ENCODE data around the gene KRT222.

Gene KRT222

GRCh38 chr17:40615841-40616476 is 49.0 kb downstream of the KRT222 start:
- DNase-seq (ENCODE audit: low read depth in 1 of 2, low spot score in 1 of 2): no peak

DNA sequence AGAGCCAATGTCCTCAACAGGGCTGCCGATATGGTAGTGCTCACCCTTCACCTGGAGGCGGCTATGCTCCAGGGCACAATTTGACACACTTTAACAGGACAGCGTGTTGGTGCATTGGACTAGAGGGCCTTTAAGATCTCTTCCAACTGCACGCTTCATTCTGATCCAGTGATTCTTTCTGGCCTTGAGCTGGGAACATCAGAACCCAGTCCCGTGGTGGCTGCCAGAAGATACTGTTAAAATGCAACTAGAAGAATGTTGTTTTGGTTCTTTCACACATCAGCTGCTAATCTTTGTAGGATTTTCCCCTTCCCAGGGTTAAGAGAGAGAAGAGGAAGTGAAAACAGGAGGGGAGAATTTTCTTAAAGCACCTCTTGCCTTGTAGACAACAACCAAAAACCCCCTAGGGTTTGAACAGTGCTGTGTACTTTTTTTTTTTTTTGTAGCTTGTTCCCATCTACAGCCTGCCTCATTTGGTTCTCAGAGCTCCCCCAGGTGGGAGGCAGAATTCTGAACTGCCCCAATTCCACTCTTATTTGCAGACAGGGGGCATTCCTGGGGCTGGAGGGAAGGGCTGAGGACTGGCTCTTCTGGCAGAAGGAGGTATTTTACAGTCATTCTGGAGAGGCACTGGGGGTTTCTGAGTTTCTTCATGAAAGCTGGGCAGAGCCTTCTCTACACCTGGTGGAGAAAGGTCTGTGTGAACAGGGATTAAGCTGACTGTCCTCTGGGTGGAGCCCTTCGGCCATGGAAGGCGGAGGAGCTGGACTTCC is 49.7 kb downstream of the KRT222 start:
- no peak for DNase-seq (ENCODE audit: low read depth in 1 of 2, low spot score in 1 of 2)

DNA sequence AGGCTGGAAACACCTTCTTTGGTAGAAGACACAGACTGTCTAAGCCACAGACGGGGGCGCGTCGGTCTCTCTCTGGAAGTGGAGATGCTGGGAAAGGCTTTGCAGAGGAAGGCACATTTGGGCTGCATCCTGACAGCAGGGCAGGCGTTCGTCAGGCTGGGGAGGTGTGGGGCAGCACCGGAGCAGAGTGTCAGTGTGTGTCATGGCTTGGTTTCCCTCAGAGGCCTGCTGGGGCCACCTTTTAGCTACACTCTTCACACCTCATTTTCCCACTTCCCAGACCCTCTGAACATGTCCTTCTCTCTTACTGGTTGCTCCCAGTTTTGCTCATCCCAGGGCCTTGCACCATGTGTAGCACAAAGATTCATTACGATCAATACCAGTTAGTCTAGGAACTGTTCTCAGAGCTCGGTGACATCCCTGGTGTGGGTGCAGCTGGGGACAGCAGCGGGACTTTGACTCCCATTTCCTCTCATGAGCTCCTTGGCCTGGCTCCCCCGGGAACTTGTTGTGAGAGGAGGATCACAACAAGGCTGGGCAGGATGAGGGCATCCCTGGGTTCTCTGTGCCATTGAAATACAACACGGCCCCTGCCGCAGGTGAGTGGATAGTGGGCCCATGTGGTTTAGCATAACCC is 50.4 kb downstream of the KRT222 start:
- DNase-seq (ENCODE audit: low read depth in 1 of 2, low spot score in 1 of 2): no peak

DNA sequence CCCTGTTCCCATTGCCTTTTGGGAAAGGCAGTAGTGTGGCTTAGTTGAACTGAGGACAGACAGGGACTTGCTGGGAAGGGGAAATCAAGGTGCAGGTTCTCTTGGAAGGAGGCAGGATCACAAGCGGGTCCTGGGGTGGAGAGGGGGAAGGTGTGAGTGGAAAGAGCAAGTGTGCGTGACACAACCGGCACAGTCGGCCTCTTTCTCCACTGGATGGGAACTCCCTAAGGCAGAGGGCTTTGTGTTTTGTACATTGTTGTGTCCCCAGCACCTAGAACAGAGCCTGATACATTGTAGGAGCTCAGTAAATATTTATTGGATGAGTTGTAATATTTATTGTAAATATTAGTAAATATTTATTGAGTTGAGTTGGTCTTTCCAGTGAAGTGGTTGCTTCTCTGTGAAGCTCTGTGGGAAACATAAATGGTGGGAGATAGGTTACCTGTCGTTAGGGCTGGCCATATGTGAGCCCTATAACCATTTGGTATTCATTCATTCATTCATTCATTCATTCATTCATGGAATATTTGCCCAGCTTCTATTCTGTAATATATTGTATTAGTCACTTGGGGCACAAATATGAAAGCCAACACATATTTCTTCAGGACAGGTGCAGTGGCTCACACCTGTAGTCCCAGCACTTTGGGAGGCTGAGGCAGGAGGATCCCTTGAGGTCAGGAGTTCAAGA is 51.4 kb downstream of the KRT222 start:
- no peak for DNase-seq (ENCODE audit: low read depth in 1 of 2, low spot score in 1 of 2)

GRCh38 chr17:40612599-40613244 is 52.3 kb downstream of the KRT222 start:
- DNase-seq (ENCODE audit: low read depth in 1 of 2, low spot score in 1 of 2): peak; percentile 59 to 65

DNA sequence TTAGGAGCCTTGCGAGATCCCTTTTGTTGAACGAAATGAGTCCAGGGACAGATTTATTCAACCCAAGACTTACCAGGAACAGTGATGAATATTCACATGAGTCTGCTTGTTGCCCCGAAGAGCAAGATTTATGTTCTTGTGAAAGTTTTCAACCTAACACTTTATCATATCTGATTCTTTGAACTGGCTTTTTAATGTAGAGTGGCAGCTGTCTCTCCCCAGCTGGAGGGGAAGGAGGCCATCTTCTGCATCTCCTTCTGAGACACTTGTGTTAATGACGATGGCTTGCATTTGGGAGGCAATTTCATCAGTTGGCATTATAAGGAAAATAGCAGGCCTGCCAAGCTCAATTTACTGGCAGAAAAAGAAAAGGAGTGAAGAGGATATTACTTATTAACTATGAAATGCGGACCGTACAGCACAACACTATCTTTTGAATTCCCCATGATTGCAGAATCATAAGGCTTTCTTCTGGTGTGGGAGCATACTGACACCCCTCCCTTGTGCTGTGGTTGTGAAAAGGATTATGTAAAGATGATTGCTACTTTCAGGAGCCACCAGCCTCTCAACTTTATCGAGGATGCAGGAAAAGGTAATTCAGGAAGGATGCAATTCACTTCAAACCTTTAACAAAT is 53.0 kb downstream of the KRT222 start:
- DNase-seq (ENCODE audit: low read depth in 1 of 2, low spot score in 1 of 2): no peak

GRCh38 chr17:40610359-40610758 is 54.6 kb downstream of the KRT222 start:
- DNase-seq (ENCODE audit: low read depth in 1 of 2, low spot score in 1 of 2): no peak

- DNase-seq (ENCODE audit: low read depth in 1 of 2, low spot score in 1 of 2): no peak
Measured at GRCh38 chr17:40608061-40608581, 56.9 kb downstream of the KRT222 start.

GRCh38 chr17:40607641-40608040 is 57.3 kb downstream of the KRT222 start:
- DNase-seq (ENCODE audit: low read depth in 1 of 2, low spot score in 1 of 2): no peak

- DNase-seq (ENCODE audit: low read depth in 1 of 2, low spot score in 1 of 2): no peak
Measured at GRCh38 chr17:40606548-40607353, 58.2 kb downstream of the KRT222 start.

DNA sequence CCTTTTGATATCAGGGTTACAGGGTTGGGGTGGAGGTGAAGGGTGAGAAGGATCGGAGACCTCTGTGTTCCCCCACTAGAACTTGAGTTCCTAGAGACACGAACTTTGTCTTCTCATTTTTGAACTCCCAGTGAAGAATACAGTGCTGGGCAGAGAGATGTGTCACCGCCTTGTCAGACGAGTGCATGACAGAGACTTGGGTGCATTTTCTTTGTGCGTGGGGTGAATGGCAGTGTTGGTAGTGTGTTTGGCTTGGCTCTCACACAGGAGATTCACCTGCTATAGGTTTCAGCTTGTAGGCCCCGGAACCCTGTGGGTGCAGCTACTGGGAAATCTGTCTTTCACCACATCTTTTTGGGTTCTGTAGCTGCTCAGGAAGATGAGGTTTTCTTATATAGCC is 59.7 kb downstream of the KRT222 start:
- DNase-seq (ENCODE audit: low read depth in 1 of 2, low spot score in 1 of 2): peak in 1 of 2 donors; percentile 61
